Vagina (tissue), 2 donors: ENCODE data around the gene ANKRD60.

ENCODE experiments used
- CTCF ChIP-seq, 3 experiments: fragments of 450-650 bp in 2 of 3; fragments of 200-600 bp in 1 of 3; sonication (generic) in 1 of 3; IDR thresholded peaks; one replicate each; pipeline ENCODE4 v1.5.1; 2017 to 2019; ENCODE audit warnings: antibody characterized with exemption in 3 of 3, mild to moderate bottlenecking in 2 of 3, moderate library complexity in 2 of 3
- POLR2A ChIP-seq, 2 donors: fragments of 450-650 bp; IDR thresholded peaks; one replicate each; pipeline ENCODE4 v1.6.1; 2017; ENCODE audit warnings: antibody characterized with exemption in 2 of 2, mild to moderate bottlenecking in 2 of 2, moderate library complexity in 2 of 2
- POLR2AphosphoS5 ChIP-seq, 2 donors: sonication (generic); formaldehyde crosslinking; IDR thresholded peaks; one replicate each; pipeline ENCODE4 v1.9.0; 2017; ENCODE audit warnings: antibody characterized with exemption in 2 of 2, mild to moderate bottlenecking in 2 of 2, low read depth in 1 of 2; ENCODE audit not compliant: insufficient read depth in 1 of 2

- TF ChIP-seq CTCF (IDR thresholded peaks at IDR 0.05) (no peak), POLR2A (IDR thresholded peaks at IDR 0.05) (no peak), POLR2AphosphoS5 (IDR thresholded peaks at IDR 0.05; ENCODE audit: insufficient read depth in 1 of 2, low read depth in 1 of 2) (no peak)
Observed at GRCh38 chr20:58245931-58246330, 17.5 kb upstream of the ANKRD60 start.
